HG02759 (cell line): ENCODE data around the gene ADAMTS5.

ENCODE experiments used
- ATAC-seq: cut with Tn5 transposase; IDR thresholded peaks from one replicate; pipeline ENCODE4 v1.9.1; 2021; ENCODE audit warnings: mild to moderate bottlenecking, moderate library complexity; ENCODE audit not compliant: unreplicated experiment

ADAMTS5 gene

DNA sequence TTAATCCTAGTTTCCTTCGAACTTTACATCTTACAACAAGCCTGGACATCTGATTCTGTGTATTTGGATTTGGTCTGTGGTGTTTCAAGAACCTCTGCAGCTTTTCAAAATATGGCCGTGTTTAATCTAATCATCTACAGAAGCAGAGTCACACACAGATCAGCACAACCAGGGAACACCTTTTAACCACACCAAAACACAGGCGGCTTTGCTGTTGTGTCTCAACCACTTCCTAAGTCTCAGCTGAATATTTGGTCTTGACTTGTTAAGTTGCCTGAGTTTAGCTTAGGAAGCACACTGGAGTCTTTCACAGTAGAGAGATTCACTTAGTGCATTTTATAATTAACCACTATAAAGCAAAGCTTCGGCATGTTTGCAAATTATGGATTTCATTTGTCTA lies 17.1 kb downstream of the ADAMTS5 start:
- ATAC-seq: no peak

DNA sequence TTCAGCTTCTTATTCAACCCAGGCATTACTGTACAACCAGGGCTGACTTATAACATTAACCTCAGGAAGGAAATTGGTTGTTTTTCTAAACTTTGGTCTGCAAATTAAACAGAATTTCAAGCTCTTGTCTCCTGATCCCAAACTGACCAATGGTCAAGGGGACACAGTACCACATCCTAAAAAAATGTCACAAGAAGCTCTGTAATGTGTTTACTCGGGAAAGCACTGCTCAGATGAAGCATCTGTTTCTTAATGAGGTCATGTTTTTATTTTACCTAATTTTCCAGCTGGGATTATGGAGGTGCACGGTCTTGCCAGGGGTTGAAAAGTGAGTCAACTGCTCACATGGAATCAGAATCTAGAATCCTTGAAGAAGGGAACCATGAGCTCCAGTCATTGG lies 18.7 kb downstream of the ADAMTS5 start:
- ATAC-seq: no peak

DNA sequence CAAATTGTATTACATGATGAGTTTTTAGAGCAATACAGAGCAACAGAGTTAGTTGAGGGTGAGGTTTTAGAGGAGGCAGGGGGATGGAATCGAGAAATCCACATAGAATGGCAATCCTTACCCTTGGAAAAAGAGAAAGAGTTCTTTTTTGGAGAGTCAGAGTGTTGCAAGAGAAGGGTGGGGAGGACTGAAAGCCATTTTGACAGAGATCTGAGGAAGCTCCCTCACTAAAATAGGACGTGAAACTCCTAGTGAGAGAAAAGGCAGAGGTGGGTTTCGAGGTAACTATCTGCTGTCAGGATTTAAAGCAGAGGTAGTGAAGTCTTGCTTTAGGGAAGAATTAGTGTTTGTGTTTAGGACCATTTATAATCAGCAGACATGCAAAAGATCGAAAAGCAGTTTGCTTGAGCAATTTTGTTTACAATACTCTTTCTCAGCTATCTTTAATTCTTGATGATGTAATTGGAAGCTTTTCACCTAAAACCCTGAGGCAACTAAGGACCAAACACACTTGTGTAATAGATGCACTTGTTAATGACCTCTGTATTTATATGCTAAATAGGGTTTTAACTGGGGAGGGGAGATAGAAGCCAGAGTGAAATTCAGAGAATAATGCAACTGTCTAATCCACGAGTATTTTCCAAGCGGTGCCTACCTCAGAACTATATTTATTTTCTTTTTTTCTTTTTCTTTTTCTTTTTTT lies 20.0 kb downstream of the ADAMTS5 start:
- no peak for ATAC-seq

DNA sequence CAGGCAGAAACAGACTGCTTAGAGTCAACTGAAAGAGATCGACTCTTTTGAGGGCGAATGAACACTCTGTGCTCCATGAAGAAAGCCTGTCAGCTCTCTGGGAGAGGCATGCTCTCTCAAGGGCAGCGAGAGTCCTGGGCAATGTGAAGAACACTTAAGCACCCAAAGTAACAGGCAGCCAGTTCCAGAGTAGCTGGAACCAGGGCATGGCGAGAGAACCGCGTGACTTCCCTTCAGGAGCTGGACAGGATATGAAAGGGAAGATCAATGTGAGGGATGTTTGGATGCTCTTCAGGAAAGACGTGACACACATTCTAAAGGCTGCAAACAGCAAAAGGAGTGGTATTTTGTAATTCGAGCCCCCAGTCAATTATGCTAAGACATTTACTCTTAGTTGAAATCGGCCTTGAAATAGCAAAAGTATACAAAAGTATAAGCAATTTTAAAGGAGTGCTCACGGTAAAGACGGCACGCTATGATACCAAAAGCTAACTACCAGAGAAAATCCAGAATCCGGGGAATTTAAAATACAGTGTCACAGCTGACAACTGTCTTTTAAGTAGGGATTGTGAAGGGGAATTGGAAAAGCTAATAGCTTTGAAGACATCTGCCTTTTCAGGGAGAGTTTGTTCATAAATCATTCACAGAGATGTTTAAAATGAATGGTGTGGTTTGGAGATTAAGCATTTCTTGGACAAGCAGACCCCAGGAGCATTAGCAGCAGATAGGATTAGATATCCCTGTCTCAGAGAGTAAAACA lies 20.8 kb downstream of the ADAMTS5 start:
- ATAC-seq: no peak

DNA sequence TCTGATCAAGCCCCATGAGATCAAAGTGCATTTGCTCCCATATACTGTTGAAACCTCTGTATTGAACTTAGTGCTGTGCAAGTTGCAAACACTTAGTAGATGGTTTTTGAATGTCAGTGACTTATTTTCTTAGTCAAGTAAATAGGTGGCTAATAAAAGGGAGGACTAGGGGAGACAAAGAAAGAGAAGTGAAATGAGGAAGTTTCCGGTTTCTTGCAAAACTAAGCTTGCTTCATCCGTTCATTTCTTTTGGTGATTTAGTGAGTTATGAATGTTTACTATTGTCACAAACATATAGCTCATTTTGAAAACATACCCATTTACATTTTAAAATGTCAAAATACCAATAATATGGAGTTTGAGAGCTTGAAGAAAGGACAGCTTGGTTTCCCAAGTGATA lies 23.0 kb downstream of the ADAMTS5 start:
- ATAC-seq: no peak

DNA sequence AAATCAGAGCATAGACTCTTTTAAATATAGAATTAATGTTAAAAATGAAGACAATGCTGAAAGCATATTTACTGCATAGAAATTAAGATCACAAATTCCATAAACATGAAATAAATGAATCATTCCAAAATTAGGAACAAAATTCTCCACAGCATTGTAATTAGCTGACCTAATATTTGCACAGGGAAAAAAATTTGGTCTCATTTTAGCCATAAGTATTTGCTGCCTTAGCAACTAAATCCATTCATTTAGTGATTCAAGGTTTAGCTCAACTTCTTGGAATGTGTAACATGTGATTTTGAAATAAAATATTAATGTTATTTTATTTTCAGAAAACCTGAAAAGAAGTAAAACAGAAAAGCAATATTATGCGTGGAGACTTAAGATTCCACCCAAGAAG lies 25.5 kb downstream of the ADAMTS5 start:
- no peak for ATAC-seq

DNA sequence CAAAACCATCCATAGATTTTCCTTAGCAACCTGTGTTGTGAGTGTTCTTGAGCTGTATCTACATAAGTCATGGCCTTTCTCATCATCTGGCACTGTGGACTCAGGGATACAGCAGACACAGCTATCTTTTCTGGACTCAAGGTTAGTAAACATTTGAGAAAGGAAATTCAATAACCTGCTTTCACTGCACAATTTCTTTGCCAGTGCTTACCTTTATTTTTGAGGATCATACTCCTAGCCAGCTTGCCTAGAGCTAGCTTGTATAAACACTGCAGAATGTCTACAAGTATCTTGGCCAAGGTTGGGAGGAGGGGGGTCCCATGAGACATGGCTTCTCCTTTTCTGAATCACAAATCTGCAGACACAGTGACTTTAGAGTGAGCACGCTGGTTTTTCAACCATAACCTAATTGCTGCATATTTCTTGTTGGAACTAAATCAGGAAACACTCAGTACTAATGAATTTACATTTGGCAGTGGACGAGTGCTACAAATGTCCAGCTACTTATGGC lies 27.2 kb downstream of the ADAMTS5 start:
- ATAC-seq: no peak

DNA sequence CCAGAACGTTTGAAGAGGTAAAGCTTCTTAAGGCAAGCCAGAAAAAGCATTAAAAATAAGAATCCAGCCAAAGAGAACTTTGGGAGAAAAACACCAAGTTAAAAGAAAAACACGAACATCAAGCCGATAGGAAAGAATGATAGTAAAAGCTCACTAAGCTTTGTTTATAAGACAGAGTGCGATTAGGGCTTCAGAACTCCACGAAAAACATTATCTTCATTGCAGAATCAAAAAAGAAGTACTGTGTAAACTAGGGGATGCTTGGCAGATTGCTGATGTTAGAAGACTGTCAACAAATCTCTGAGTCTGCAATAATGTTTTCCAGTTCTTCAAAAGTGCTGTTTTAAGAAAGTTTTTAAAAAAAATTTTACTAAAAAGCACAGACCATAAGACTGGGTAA lies 30.2 kb downstream of the ADAMTS5 start:
- ATAC-seq: no peak

DNA sequence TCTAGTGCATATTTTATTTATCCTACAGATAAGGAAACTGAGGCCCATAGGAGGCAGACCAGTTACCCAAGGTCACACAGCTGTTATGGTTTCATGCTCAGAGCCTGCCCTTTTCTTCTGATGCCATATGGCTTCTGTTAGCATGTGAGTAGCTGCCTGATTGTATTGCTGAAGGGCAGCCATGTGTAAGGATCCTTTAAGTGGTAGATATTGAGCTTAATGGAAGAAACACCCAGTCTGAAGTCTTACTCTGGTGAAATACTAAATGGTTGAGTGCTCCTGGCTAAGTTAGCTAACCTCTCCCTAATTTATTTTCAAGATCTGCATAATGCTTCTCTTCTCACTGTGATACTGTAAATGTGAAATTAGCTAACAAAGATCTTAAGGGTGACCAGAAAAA lies 30.9 kb downstream of the ADAMTS5 start:
- ATAC-seq: no peak

DNA sequence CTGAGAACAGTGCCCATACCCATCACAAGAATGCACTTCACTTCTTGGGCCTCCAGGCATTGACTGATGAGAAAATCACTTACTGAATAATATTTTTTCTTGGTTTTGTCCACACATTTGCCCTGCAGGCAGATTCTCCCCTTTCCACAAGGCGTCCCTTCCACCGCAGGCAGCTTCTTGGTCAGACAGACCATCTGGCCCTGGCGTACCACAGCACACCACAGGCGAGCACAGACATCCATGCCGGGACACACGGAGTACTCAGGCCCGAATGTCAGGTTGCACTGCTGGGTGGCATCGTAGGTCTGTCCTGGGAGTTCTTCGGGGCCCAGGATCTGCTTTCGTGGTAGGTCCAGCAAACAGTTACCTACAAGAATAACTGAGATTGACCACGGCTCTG lies 32.5 kb downstream of the ADAMTS5 start:
- no peak for ATAC-seq

DNA sequence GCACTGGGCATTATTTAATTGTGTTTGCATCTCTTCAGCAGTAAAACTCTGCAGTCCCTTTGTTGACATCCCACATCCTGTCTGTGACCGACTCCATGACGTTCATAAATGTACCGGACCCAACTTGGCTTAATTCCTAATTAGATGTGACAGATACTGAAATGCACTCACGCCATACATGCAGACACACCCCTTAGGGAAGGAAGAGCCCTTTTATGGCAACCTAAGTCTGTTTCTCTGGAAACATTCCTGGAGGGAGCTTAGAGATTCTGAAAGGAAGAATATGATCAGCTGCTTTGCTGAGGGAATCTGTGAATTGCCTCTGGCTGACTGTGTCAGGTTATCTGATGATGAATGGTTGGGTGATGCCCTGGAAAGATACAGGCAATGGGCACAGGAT lies 33.4 kb downstream of the ADAMTS5 start:
- no peak for ATAC-seq

DNA sequence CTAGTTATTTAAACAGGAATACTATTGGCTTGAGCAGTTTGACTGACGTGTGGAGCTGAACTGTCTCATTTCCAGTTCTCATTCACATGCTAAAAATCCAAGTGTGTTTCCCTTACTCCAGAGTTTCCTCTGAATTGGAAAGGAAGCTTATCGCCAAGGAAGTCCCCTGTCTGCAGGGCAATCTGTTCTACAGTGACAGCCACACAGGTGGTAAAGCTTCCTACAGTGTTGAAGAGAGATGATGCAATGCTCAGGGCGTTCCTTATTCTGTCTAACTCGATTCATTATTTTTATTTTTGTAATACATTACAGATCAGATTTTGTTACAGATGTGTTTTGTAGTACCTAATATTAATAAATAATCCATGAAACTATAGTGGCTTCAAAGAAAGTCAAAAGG lies 41.3 kb downstream of the ADAMTS5 start:
- no peak for ATAC-seq

DNA sequence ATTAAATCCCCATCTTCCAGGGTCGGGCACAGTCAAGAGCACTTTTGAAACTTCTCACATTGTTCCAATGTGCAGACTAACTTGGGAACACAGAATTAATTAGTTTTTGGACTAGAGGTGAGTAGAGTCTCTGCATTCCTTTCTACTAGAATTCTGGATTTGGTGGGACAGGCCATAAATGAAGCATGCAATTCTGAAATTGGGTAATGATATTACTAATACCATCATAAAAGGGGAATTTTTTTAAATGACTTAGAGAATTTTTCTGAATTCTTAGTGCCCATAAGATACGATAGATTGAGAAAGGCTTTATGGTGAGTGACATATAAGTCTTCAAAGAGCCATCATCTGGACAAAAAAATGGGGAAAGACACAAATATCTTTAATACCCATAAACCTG lies 41.8 kb downstream of the ADAMTS5 start:
- ATAC-seq: no peak

DNA sequence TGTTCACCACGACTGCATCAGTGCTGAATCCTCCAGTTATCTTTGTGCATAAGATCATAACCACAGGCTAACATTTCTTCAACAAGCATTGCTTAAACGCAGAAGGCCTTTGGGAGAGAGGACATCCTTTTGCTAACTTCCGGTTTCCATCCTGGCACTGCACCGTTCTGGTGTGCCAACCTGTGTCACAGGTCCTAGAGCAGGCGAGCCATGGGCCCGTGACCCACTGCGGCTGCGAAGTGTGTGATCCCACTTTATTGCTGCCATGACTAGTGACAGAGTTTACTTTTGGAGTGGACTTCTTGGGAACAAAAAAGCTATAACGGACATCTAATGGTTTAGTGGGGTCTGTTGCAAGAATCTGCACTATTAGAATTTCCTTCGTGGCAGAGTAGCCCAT lies 42.9 kb downstream of the ADAMTS5 start:
- no peak for ATAC-seq

DNA sequence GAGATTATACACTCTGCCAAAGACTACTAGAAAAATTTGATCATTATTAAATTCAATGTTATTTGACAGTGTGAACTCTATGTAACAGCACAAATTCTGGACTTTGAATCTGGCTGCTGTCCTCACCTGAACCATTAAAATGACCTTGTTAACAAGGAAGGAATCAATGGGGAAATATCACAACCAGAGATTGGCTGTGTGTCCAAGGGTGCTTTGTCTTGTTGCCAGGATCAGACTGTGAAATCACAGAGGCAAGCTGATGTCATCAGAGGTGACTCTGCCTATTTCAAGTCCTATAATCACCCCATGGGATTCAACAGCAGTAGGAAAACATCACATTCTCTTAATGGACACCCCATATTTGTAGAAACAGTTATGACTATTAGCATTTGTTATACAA lies 46.8 kb downstream of the ADAMTS5 start:
- ATAC-seq: no peak

DNA sequence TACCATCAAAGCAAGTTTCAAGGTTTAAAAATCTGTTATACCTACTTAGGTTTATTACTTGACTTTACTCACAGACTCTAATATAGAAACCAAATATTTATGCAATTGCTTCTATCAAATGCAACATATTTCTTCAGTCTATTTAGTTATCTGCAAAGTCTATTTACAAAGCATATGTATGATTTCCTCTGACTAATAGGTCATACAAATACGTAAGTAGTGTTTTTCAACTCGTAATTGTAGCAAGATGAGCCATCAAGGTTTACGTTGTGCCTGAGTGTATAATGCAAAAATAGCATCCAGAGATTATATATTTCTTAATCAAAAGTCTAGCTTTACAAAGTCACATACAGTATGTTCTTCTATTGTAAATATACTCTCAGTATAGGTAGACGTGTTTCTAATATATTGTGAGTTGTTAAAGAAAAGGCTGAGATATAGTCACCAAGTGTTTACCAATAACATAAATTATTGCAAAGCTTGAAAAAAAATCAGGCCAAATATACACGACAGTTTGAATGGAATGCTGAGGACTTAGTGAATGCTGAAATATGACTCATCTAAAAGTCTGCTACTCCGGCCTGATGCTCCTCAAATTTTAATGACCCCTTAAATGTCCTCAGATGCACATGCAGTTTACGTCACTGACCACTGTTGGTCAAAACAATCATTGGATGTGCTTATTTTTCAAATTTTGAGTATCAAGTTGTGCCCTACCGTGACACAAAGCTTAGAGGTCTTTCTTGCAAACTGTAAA lies 48.4 kb downstream of the ADAMTS5 start:
- ATAC-seq: no peak

DNA sequence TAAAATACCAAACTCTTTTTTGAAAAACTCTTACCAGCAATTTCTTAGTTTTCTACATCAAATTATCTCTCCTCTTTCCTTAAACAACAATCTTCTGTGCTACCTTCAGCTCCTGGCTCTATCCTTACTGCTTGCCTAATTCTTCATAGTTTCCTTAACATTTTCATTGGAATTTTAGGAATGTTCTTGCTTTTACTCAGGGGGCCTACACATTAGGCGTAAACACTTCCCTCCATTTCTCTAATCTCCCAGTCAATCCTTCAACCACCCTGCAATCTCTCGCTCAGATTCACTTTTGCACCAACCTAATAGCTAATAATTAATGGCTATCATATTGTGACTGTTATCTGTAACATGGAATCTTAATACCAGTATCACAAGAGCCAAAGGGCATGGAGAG lies 50.1 kb downstream of the ADAMTS5 start:
- ATAC-seq: no peak

DNA sequence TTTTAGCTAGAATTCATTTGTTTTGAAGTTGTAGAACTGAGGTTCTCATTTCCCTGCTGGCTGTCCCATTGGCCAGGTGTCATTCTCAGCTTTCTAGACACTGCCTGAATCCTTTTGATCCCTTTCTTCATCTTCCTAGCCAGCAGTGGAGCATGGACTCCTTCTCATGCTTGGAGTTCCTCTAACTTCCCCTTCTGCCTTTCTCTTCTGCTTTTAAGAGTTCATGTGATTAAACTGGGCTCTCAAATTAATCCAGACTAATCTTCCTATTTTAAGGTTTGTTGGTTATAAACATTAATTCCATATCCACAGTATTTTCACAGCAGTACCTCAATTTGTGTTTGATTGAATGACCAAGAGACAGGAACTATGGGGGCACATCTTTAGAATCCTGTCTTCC lies 52.3 kb downstream of the ADAMTS5 start:
- no peak for ATAC-seq

DNA sequence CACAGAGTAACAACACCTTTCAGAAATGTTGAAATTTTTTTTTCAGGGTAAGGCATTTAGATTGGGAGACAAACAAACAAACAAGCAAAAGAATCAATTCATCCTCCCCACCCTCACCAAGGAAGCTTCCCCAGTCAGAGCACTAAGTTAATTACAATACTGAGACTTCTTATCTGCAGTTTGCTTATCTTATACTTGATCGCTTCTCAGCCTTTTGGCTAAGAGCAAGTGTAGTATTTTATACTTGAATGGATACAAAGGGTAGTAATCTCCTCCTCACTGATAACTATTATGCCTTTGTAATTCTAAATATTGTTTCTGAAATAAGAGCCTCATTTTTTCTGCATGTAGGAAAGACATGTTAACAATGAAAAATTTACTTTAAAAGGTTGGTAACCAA lies 54.4 kb downstream of the ADAMTS5 start:
- ATAC-seq: no peak

DNA sequence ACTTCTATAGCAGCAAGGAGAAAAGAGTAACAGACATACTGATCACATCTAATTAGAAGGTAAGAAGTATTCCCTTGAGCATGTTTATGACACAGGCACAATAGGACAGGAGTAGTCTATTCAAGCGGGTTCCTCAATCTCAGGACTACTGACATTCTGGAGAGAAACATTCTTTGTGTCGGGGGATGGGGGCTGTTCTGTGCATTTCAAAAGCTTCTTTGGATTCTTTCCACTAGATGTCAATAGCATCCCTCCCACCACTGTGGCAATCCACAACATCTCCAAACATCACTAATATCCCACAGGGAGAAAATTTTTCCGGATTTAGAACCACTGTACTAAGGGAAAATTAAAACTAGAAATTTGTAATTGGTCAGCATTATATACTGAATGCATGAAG lies 56.9 kb downstream of the ADAMTS5 start:
- no peak for ATAC-seq

DNA sequence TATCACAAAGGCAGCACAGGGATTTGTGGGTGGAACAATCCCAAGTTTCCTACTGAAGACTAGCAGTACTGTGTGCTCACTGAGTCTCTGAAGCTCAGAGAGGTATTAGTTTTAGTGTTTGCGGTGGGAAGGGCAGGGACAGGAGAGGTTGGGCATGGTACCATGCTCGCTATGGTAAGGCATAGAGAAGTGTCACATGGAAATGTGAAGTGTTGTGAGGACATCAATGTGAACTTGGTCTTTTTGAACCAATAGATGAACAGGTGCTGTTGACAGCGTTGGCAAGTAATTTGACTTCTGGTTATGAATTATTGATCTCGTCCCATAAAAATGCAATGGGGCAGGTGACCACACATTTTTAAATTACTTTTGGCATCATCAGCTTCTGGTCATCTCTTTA lies 65.9 kb downstream of the ADAMTS5 start:
- ATAC-seq: no peak

DNA sequence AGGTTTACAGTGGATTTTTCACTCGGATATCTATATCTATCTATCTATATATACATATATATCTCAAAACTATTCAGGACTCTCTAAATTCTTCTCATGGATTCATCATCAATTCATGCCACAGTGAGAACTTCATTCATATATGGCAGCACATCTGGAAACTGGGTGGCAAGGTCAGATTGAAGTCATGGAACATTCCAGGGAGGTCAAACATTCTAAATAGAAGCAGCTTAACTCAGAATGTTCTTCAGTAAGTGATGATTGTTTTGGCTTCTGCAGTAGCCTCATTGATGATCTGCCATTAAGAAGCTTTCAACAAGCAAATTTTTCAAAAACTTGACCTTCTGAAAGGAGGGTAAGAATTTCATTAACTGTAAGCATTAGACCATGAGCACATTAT lies 74.7 kb downstream of the ADAMTS5 start:
- ATAC-seq: no peak
